ENCODE measurements around the gene ELP4. TPM values are rescaled to one million over a fixed set of nuclear protein-coding genes. Genes with fewer than 3 reads are reported as not detected.
"Not testable (repeated sequence)": the region's sequence is repeated elsewhere in the genome, so short reads cannot be mapped to it uniquely, and the experiment has no call there.

The ELP4 gene
- total RNA-seq, 1 experiment from 2014 or later, result 15.2 TPM

DNA sequence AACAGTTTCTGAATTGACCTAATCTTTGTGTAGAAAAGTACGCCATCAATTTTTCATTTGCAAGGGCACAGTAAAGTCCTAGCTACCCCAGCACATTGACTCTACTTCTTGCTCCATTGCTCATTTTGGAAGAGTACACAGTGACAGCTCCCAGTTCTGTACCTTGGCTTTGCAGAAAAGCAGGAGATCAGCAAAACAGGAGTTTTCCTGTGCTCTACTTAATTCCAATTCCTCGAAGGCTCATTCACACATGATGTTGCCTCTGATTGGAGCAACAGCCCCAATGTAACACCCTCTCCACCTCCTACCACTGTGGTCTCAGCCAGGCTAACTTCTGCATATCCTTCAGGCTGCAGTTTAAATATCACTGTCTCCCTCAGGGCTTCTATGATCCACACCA, 182.9 kb downstream of the ELP4 start:
- Histone ChIP-seq H3T11ph (ENCODE audit: low read length) (no peak overlapping the region), H3K4ac (ENCODE audit: low read depth, low read length) (no peak overlapping the region), H2BK15ac (ENCODE audit: low read depth, low read length) (no peak overlapping the region), H2AFZ (ENCODE audit: low read length) (no peak overlapping the region), H2BK20ac (ENCODE audit: low read depth, low read length, poor library complexity, severe bottlenecking) (no peak overlapping the region), H3K27me3 (ENCODE audit: insufficient read depth, low read length) (no peaks in the 10 kb centered on the region), H3K56ac (ENCODE audit: insufficient read length, low read depth, low read length) (no peak overlapping the region), H2BK12ac (ENCODE audit: insufficient read length, low read depth, low read length) (no peak overlapping the region), H3K79me1 (ENCODE audit: insufficient read depth, low read depth, low read length, poor library complexity, severe bottlenecking) (no peaks in the 10 kb centered on the region), H3K23me2 (ENCODE audit: insufficient read length, low read depth, low read length, poor library complexity, severe bottlenecking) (no peaks in the 10 kb centered on the region), H3K79me2 (ENCODE audit: insufficient read depth, low read length) (no peaks in the 10 kb centered on the region), H3K23ac (ENCODE audit: insufficient read length, low read depth, low read length) (no peak overlapping the region), H3K4me1 (ENCODE audit: insufficient read depth, low read length) (no peaks in the 10 kb centered on the region), H2BK120ac (ENCODE audit: low read depth, low read length, poor library complexity, severe bottlenecking) (no peak overlapping the region), H3K14ac (ENCODE audit: insufficient read depth, low read length) (no peak overlapping the region), H2AK5ac (ENCODE audit: insufficient read length, low read length) (no peak overlapping the region), H3K4me2 (ENCODE audit: insufficient read depth, insufficient read length, low read length) (no peak overlapping the region), H4K8ac (replicated peaks; ENCODE audit: insufficient read length, low read depth, low read length) (no peak overlapping the region), H4K5ac (ENCODE audit: insufficient read length, low read depth, low read length) (no peak overlapping the region), H3K27ac (ENCODE audit: insufficient read length, low read depth, low read length) (no peak overlapping the region), H4K91ac (ENCODE audit: insufficient read length, low read depth, low read length) (no peak overlapping the region), H4K20me1 (ENCODE audit: control insufficient read depth, insufficient read depth, insufficient read length) (no peaks in the 10 kb centered on the region), H3K18ac (ENCODE audit: insufficient read length, low read depth, low read length) (no peak overlapping the region), H3K9ac (ENCODE audit: extremely low read depth, insufficient read length, low read length) (no peak overlapping the region), H2BK5ac (ENCODE audit: insufficient read length, low read length) (no peak overlapping the region), H3K9me3 (ENCODE audit: control insufficient read depth, low read depth, low read length) (no peaks in the 10 kb centered on the region)
- no CpG with 5 or more reads among the region's 2 CpGs for WGBS (ENCODE audit: extremely low coverage, insufficient read length, low lambda C conversion rate)
- TF ChIP-seq, protein P1, sequence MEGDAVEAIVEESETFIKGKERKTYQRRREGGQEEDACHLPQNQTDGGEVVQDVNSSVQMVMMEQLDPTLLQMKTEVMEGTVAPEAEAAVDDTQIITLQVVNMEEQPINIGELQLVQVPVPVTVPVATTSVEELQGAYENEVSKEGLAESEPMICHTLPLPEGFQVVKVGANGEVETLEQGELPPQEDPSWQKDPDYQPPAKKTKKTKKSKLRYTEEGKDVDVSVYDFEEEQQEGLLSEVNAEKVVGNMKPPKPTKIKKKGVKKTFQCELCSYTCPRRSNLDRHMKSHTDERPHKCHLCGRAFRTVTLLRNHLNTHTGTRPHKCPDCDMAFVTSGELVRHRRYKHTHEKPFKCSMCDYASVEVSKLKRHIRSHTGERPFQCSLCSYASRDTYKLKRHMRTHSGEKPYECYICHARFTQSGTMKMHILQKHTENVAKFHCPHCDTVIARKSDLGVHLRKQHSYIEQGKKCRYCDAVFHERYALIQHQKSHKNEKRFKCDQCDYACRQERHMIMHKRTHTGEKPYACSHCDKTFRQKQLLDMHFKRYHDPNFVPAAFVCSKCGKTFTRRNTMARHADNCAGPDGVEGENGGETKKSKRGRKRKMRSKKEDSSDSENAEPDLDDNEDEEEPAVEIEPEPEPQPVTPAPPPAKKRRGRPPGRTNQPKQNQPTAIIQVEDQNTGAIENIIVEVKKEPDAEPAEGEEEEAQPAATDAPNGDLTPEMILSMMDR (conservative IDR thresholded peaks at IDR 0.05), result no peak
- Mint-ChIP-seq H3K4me3 (no peak overlapping the region), H3K36me3 (ENCODE audit: insufficient read depth in 1 of 3, low read depth in 3 of 3) (peaks cover 0 to 7% (median 0%) of the 10 kb centered on the region in 3 experiments; a peak in 2 of 7 replicates), H3K27me3 (ENCODE audit: low read depth) (no peaks in the 10 kb centered on the region), H3K9me3 (peaks cover 6 to 7% of the 10 kb centered on the region in 2 experiments; a peak in 3 of 5 replicates), H3K27ac (no peak overlapping the region), H3K4me1 (no peaks in the 10 kb centered on the region; a peak in 1 of 4 replicates)
- DNase-seq, result no peak

DNA sequence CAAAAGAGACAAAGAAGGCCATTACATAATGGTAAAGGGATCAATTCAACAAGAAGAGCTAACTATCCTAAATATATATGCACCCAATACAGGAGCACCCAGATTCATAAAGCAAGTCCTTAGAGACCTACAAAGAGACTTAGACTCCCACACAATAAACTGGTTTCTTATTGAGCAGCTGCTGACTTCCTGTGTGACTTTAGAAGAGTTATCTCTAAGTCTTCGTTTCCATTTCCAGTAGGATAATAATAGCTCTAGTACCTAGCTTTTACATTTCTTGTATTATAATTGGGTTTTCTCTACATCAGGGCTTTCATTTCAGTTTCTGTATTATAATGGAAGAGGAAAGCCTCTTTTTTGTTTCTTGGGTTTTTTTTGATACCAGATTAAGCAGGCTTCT, 187.5 kb downstream of the ELP4 start:
- not testable (repeated sequence) for H3K27me3 Mint-ChIP-seq (ENCODE audit: low read depth); H3K9me3 Mint-ChIP-seq

More for the DNA sequence above, 187.5 kb downstream of the ELP4 start:
- not testable (repeated sequence) for H3K23ac ChIP-seq (ENCODE audit: insufficient read length, low read depth, low read length); H2BK12ac ChIP-seq (ENCODE audit: insufficient read length, low read depth, low read length); H3K14ac ChIP-seq (ENCODE audit: insufficient read depth, low read length); H3K9ac ChIP-seq (ENCODE audit: extremely low read depth, insufficient read length, low read length); H4K20me1 ChIP-seq (ENCODE audit: control insufficient read depth, insufficient read depth, insufficient read length); H3K27ac Mint-ChIP-seq; H3K36me3 Mint-ChIP-seq (ENCODE audit: insufficient read depth in 1 of 3, low read depth in 3 of 3); H2BK15ac ChIP-seq (ENCODE audit: low read depth, low read length); H3K9me3 ChIP-seq (ENCODE audit: control insufficient read depth, low read depth, low read length); H2BK20ac ChIP-seq (ENCODE audit: low read depth, low read length, poor library complexity, severe bottlenecking); H3T11ph ChIP-seq (ENCODE audit: low read length); H4K8ac ChIP-seq (replicated peaks; ENCODE audit: insufficient read length, low read depth, low read length); H3K56ac ChIP-seq (ENCODE audit: insufficient read length, low read depth, low read length); H2BK5ac ChIP-seq (ENCODE audit: insufficient read length, low read length); H2BK120ac ChIP-seq (ENCODE audit: low read depth, low read length, poor library complexity, severe bottlenecking); H4K5ac ChIP-seq (ENCODE audit: insufficient read length, low read depth, low read length); DNase-seq; H3K4me1 ChIP-seq (ENCODE audit: insufficient read depth, low read length); H3K79me2 ChIP-seq (ENCODE audit: insufficient read depth, low read length); H2AK5ac ChIP-seq (ENCODE audit: insufficient read length, low read length); H3K18ac ChIP-seq (ENCODE audit: insufficient read length, low read depth, low read length); H3K27ac ChIP-seq (ENCODE audit: insufficient read length, low read depth, low read length); H3K27me3 ChIP-seq (ENCODE audit: insufficient read depth, low read length); H3K79me1 ChIP-seq (ENCODE audit: insufficient read depth, low read depth, low read length, poor library complexity, severe bottlenecking); H3K4me1 Mint-ChIP-seq; H3K4ac ChIP-seq (ENCODE audit: low read depth, low read length); H3K4me2 ChIP-seq (ENCODE audit: insufficient read depth, insufficient read length, low read length); H3K23me2 ChIP-seq (ENCODE audit: insufficient read length, low read depth, low read length, poor library complexity, severe bottlenecking); H3K4me3 Mint-ChIP-seq; H4K91ac ChIP-seq (ENCODE audit: insufficient read length, low read depth, low read length); H2AFZ ChIP-seq (ENCODE audit: low read length)
- no CpG with 5 or more reads among the region's 1 CpG for WGBS (ENCODE audit: extremely low coverage, insufficient read length, low lambda C conversion rate)

Data from H9 (cell line).